Activated T-helper 9 cell treated with anti-CD3 and anti-CD28 coated beads, Interleukin-2, amount 50 U/mL, for 16 hours (primary cell): Measurements from ENCODE around the gene MYH14.
A peak's percentile ranks its signal among the peaks of the same experiment; 100 is the strongest.
"Not testable (repeated sequence)": the region's sequence is repeated elsewhere in the genome, so short reads cannot be mapped to it uniquely, and the experiment has no call there.

ENCODE experiments used
- DNase-seq: peaks from one replicate; pipeline ENCODE4 v3.0.0-alpha.2; 2020; ENCODE audit warnings: low read depth

MYH14 gene

GRCh38 chr19:50333737-50334617 is 130.6 kb downstream of the MYH14 start:
- peak; percentile 74 for DNase-seq

GRCh38 chr19:50334741-50335421 is 131.5 kb downstream of the MYH14 start:
- DNase-seq: no peak

- DNase-seq: not testable (repeated sequence)
Measured at GRCh38 chr19:50337031-50337430, 133.6 kb downstream of the MYH14 start.

- DNase-seq: no peak
Measured at GRCh38 chr19:50340331-50340730, 136.9 kb downstream of the MYH14 start.

GRCh38 chr19:50341091-50341564 is 137.7 kb downstream of the MYH14 start:
- DNase-seq: no peak

- DNase-seq: no peak
Measured at GRCh38 chr19:50344661-50345318, 141.4 kb downstream of the MYH14 start.

GRCh38 chr19:50347089-50347581 is 143.7 kb downstream of the MYH14 start:
- DNase-seq: not testable (repeated sequence)

- DNase-seq: no peak
Measured at GRCh38 chr19:50349277-50350057, 146.0 kb downstream of the MYH14 start.

- no peak for DNase-seq
Measured at GRCh38 chr19:50352242-50352641, 148.8 kb downstream of the MYH14 start.

GRCh38 chr19:50353487-50353880 is 150.1 kb downstream of the MYH14 start:
- DNase-seq: not testable (repeated sequence)

GRCh38 chr19:50356691-50357177 is 153.3 kb downstream of the MYH14 start:
- no peak for DNase-seq

GRCh38 chr19:50357178-50358100 is 154.0 kb downstream of the MYH14 start:
- DNase-seq: peak; percentile 79

GRCh38 chr19:50358483-50359327 is 155.3 kb downstream of the MYH14 start:
- peak; percentile 63 for DNase-seq

- DNase-seq: no peak
Measured at GRCh38 chr19:50359328-50359818, 156.0 kb downstream of the MYH14 start.
